GM23338 (cell line): Measurements from ENCODE around the gene MRPS22. TPM values are rescaled to one million over a fixed set of nuclear protein-coding genes. Genes with fewer than 3 reads are reported as not detected.

Experiments
- ATAC-seq: fragments of 200-7000 bp; cut with Tn5 transposase; 3 replicates; pipeline ENCODE4 v1.9.1; 2020
- DNase-seq: peaks from one replicate; pipeline ENCODE4 v3.0.0-alpha.2; 2015; ENCODE audit warnings: low spot score
- H2AFZ ChIP-seq: fragments of 200-600 bp; sonication (generic); 2 replicates; pipeline ENCODE4 v1.8.0; 2016; ENCODE audit warnings: antibody characterized with exemption, mild to moderate bottlenecking, moderate library complexity
- H3F3A ChIP-seq: fragments of 200-600 bp; sonication (generic); replicated peaks from 2 replicates; pipeline ENCODE4 v1.8.0; 2017; ENCODE audit warnings: antibody characterized with exemption, mixed run types, low read depth
- H3K27ac ChIP-seq: fragments of 200-600 bp; sonication (generic); 2 replicates; pipeline ENCODE4 v1.6.1; 2016; ENCODE audit warnings: low read depth
- H3K27me3 ChIP-seq: fragments of 200-600 bp; sonication (generic); 2 replicates; pipeline ENCODE4 v1.8.0; 2016; ENCODE audit warnings: mild to moderate bottlenecking, mixed run types, moderate library complexity; ENCODE audit not compliant: insufficient read depth
- H3K36me3 ChIP-seq: fragments of 200-600 bp; sonication (generic); 2 replicates; pipeline ENCODE4 v1.8.0; 2016; ENCODE audit warnings: mild to moderate bottlenecking; ENCODE audit not compliant: insufficient read depth
- H3K4me1 ChIP-seq: fragments of 200-600 bp; sonication (generic); 2 replicates; pipeline ENCODE4 v1.8.0; 2016; ENCODE audit warnings: mild to moderate bottlenecking, moderate library complexity; ENCODE audit not compliant: insufficient read depth
- H3K4me2 ChIP-seq: fragments of 200-600 bp; sonication (generic); 2 replicates; pipeline ENCODE4 v1.7.1; 2017; ENCODE audit warnings: mixed run types
- H3K4me3 ChIP-seq: fragments of 200-600 bp; sonication (generic); 2 replicates; pipeline ENCODE4 v1.6.1; 2016; ENCODE audit warnings: mixed run types
- H3K79me2 ChIP-seq: fragments of 200-600 bp; sonication (generic); replicated peaks from 2 replicates; pipeline ENCODE4 v1.8.0; 2017; ENCODE audit warnings: mild to moderate bottlenecking; ENCODE audit not compliant: insufficient read depth
- H3K9me2 ChIP-seq: fragments of 200-600 bp; sonication (generic); 2 replicates; pipeline ENCODE4 v1.8.0; 2017; ENCODE audit not compliant: insufficient read depth
- H4K20me1 ChIP-seq: fragments of 200-600 bp; sonication (generic); replicated peaks from 2 replicates; pipeline ENCODE4 v1.8.0; 2017; ENCODE audit warnings: mild to moderate bottlenecking; ENCODE audit not compliant: insufficient read depth
- H3K27ac Mint-ChIP-seq: 2 replicates; pipeline ENCODE4 v1.8.0; 2020; ENCODE audit warnings: inconsistent platforms, mild to moderate bottlenecking, moderate library complexity, mixed read lengths
- H3K27me3 Mint-ChIP-seq: 3 replicates; pipeline ENCODE4 v1.8.0; 2022; ENCODE audit warnings: low read depth, mild to moderate bottlenecking, moderate library complexity, mixed read lengths, inconsistent platforms; ENCODE audit not compliant: insufficient read depth, poor library complexity
- H3K36me3 Mint-ChIP-seq: 3 replicates; pipeline ENCODE4 v1.8.0; 2021; ENCODE audit warnings: low read depth, mild to moderate bottlenecking, inconsistent platforms, moderate library complexity, mixed read lengths
- H3K4me1 Mint-ChIP-seq: 3 replicates; pipeline ENCODE4 v1.8.0; 2020; ENCODE audit warnings: mild to moderate bottlenecking, inconsistent platforms, mixed read lengths
- H3K4me3 Mint-ChIP-seq: 3 replicates; pipeline ENCODE4 v1.8.0; 2021; ENCODE audit warnings: moderate library complexity, mild to moderate bottlenecking, inconsistent platforms, mixed read lengths
- H3K9me3 Mint-ChIP-seq: 3 replicates; pipeline ENCODE4 v1.8.0; 2020; ENCODE audit warnings: moderate library complexity, mild to moderate bottlenecking, inconsistent platforms, mixed read lengths
- CREB1 ChIP-seq: fragments of 250-450 bp; sonication (Bioruptor Pico); IDR thresholded peaks from 2 replicates; pipeline ENCODE4 v1.5.0; 2020; ENCODE audit warnings: low read depth, mild to moderate bottlenecking, moderate library complexity
- EZH2 ChIP-seq: fragments of 200-600 bp; sonication (generic); IDR thresholded peaks from one replicate; pipeline ENCODE4 v1.8.0; 2017; ENCODE audit warnings: antibody characterized with exemption, mild to moderate bottlenecking, low read depth; ENCODE audit not compliant: unreplicated experiment
- EZH2phosphoT487 ChIP-seq: fragments of 200-600 bp; sonication (generic); IDR thresholded peaks from one replicate; pipeline ENCODE4 v1.8.1; 2018; ENCODE audit warnings: antibody characterized with exemption; ENCODE audit not compliant: unreplicated experiment
- JUNB ChIP-seq: IDR thresholded peaks from one replicate; pipeline ENCODE4 v1.6.1; 2016; ENCODE audit warnings: antibody characterized with exemption; ENCODE audit not compliant: unreplicated experiment
- POLR2AphosphoS5 ChIP-seq: IDR thresholded peaks from 2 replicates; pipeline ENCODE4 v1.6.1; 2016; ENCODE audit warnings: antibody characterized with exemption, low read depth
- STAT1 ChIP-seq: IDR thresholded peaks from one replicate; pipeline ENCODE4 v1.6.1; 2016; ENCODE audit warnings: antibody characterized with exemption; ENCODE audit not compliant: unreplicated experiment
- ZNF114 ChIP-seq: fragments of 250-450 bp; sonication (Bioruptor Pico); IDR thresholded peaks from 2 replicates; pipeline ENCODE4 v1.5.0; 2020; ENCODE audit warnings: mild to moderate bottlenecking, moderate library complexity
- ZNF331 ChIP-seq: fragments of 250-450 bp; sonication (Bioruptor Pico); IDR thresholded peaks from 2 replicates; pipeline ENCODE4 v1.5.0; 2020; ENCODE audit warnings: low read depth, mild to moderate bottlenecking, moderate library complexity
- polyA plus RNA-seq: library from polyadenylated mRNA; unstranded; fragments of >200 nt; fragmentation: Nextera tagmentation; extraction: Ambion mirVana; gene quantifications from 2 replicates; pipeline ENCODE4 v1.2.1, GENCODE V29; 2016
- total RNA-seq: library from RNA; depleted of rRNA; stranded (reverse); fragments of >200 nt; shearing (Covaris generic); gene quantifications from 2 replicates; pipeline ENCODE4 v1.2.3, GENCODE V29; 2014
- TF ChIP-seq, protein P1 (sequence below): fragments of 250-450 bp; sonication (Bioruptor Pico); IDR thresholded peaks from 2 replicates; pipeline ENCODE4 v1.5.0; 2020; ENCODE audit warnings: mild to moderate bottlenecking, moderate library complexity
- TF ChIP-seq, protein P2 (sequence below), 2 experiments: fragments of 200-600 bp in 1 of 2; sonication (generic) in 1 of 2; conservative IDR thresholded peaks; 2 replicates each; pipeline versions ENCODE4 v1.5.1 to v1.6.1; 2016 to 2017; ENCODE audit warnings: antibody characterized with exemption in 2 of 2, low read depth in 2 of 2, mild to moderate bottlenecking in 2 of 2, moderate library complexity in 1 of 2
- TF ChIP-seq, protein P3 (sequence below): IDR thresholded peaks from 2 replicates; pipeline ENCODE4 v1.6.1; 2016; ENCODE audit warnings: antibody characterized with exemption

The MRPS22 gene
- total and polyA plus RNA-seq, 2 experiments from 2014 or later = 58.4 to 65.6 TPM

DNA sequence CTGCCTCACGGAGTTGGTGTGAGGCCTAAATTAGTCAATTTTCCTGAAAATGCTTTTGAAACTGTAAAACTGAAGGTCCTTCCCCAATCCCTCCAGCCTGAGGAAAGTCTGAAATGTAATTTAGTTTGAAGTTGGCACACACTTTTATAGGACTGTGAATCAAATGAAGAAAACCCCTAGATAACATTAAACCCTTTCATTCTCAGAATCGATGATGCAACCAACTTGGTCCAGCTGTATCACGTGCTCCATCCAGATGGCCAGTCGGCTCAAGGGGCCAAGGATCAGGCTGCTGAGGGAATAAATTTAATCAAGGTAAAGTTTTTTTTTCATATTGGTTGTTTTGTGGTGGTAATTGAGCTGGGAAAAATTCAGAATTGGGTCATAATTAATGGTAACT is 11.7 kb downstream of the MRPS22 start (continued):
- TF ChIP-seq, protein P1, sequence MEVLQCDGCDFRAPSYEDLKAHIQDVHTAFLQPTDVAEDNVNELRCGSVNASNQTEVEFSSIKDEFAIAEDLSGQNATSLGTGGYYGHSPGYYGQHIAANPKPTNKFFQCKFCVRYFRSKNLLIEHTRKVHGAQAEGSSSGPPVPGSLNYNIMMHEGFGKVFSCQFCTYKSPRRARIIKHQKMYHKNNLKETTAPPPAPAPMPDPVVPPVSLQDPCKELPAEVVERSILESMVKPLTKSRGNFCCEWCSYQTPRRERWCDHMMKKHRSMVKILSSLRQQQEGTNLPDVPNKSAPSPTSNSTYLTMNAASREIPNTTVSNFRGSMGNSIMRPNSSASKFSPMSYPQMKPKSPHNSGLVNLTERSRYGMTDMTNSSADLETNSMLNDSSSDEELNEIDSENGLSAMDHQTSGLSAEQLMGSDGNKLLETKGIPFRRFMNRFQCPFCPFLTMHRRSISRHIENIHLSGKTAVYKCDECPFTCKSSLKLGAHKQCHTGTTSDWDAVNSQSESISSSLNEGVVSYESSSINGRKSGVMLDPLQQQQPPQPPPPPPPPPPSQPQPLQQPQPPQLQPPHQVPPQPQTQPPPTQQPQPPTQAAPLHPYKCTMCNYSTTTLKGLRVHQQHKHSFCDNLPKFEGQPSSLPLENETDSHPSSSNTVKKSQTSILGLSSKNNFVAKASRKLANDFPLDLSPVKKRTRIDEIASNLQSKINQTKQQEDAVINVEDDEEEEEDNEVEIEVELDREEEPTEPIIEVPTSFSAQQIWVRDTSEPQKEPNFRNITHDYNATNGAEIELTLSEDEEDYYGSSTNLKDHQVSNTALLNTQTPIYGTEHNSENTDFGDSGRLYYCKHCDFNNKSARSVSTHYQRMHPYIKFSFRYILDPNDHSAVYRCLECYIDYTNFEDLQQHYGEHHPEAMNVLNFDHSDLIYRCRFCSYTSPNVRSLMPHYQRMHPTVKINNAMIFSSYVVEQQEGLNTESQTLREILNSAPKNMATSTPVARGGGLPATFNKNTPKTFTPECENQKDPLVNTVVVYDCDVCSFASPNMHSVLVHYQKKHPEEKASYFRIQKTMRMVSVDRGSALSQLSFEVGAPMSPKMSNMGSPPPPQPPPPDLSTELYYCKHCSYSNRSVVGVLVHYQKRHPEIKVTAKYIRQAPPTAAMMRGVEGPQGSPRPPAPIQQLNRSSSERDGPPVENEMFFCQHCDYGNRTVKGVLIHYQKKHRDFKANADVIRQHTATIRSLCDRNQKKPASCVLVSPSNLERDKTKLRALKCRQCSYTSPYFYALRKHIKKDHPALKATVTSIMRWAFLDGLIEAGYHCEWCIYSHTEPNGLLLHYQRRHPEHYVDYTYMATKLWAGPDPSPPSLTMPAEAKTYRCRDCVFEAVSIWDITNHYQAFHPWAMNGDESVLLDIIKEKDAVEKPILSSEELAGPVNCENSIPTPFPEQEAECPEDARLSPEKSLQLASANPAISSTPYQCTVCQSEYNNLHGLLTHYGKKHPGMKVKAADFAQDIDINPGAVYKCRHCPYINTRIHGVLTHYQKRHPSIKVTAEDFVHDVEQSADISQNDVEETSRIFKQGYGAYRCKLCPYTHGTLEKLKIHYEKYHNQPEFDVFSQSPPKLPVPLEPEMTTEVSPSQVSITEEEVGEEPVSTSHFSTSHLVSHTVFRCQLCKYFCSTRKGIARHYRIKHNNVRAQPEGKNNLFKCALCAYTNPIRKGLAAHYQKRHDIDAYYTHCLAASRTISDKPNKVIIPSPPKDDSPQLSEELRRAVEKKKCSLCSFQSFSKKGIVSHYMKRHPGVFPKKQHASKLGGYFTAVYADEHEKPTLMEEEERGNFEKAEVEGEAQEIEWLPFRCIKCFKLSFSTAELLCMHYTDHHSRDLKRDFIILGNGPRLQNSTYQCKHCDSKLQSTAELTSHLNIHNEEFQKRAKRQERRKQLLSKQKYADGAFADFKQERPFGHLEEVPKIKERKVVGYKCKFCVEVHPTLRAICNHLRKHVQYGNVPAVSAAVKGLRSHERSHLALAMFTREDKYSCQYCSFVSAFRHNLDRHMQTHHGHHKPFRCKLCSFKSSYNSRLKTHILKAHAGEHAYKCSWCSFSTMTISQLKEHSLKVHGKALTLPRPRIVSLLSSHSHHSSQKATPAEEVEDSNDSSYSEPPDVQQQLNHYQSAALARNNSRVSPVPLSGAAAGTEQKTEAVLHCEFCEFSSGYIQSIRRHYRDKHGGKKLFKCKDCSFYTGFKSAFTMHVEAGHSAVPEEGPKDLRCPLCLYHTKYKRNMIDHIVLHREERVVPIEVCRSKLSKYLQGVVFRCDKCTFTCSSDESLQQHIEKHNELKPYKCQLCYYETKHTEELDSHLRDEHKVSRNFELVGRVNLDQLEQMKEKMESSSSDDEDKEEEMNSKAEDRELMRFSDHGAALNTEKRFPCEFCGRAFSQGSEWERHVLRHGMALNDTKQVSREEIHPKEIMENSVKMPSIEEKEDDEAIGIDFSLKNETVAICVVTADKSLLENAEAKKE (CRISPR knock-in tag) = no peak
- TF ChIP-seq JUNB = no peak

- Histone ChIP-seq H3K36me3 (peaks cover 35% of the 10 kb centered on the region), H3K4me2 (no peak overlapping the region), H3K9me2 (no peaks in the 10 kb centered on the region), H3K27ac (no peak overlapping the region), H2AFZ (no peak overlapping the region), H3F3A (no peaks in the 10 kb centered on the region), H4K20me1 (no peaks in the 10 kb centered on the region; the same call in none of the 2 replicates), H3K27me3 (no peaks in the 10 kb centered on the region), H3K79me2 (no peaks in the 10 kb centered on the region), H3K4me3 (no peak overlapping the region), H3K4me1 (no peaks in the 10 kb centered on the region)
- DNase-seq = no peak
- no peak for ATAC-seq
- H3K36me3 Mint-ChIP-seq = peaks cover 69% of the 10 kb centered on the region
- H3K27ac Mint-ChIP-seq = no peak overlapping the region
- TF ChIP-seq EZH2phosphoT487 (no peak), ZNF114 (CRISPR knock-in tag) (no peak), EZH2 (no peak), STAT1 (no peak), POLR2AphosphoS5 (no peak), CREB1 (no peak), ZNF331 (CRISPR knock-in tag) (no peak), JUNB (no peak)
- TF ChIP-seq, protein P2, sequence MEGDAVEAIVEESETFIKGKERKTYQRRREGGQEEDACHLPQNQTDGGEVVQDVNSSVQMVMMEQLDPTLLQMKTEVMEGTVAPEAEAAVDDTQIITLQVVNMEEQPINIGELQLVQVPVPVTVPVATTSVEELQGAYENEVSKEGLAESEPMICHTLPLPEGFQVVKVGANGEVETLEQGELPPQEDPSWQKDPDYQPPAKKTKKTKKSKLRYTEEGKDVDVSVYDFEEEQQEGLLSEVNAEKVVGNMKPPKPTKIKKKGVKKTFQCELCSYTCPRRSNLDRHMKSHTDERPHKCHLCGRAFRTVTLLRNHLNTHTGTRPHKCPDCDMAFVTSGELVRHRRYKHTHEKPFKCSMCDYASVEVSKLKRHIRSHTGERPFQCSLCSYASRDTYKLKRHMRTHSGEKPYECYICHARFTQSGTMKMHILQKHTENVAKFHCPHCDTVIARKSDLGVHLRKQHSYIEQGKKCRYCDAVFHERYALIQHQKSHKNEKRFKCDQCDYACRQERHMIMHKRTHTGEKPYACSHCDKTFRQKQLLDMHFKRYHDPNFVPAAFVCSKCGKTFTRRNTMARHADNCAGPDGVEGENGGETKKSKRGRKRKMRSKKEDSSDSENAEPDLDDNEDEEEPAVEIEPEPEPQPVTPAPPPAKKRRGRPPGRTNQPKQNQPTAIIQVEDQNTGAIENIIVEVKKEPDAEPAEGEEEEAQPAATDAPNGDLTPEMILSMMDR (conservative IDR thresholded peaks at IDR 0.05; ENCODE audit: low read depth in 2 of 2) = no peak
- TF ChIP-seq, protein P3, sequence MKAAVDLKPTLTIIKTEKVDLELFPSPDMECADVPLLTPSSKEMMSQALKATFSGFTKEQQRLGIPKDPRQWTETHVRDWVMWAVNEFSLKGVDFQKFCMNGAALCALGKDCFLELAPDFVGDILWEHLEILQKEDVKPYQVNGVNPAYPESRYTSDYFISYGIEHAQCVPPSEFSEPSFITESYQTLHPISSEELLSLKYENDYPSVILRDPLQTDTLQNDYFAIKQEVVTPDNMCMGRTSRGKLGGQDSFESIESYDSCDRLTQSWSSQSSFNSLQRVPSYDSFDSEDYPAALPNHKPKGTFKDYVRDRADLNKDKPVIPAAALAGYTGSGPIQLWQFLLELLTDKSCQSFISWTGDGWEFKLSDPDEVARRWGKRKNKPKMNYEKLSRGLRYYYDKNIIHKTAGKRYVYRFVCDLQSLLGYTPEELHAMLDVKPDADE = no peak
- no peak overlapping the region for H3K4me3 Mint-ChIP-seq
- H3K27me3 Mint-ChIP-seq = peaks cover under 1% of the 10 kb centered on the region
- no peaks in the 10 kb centered on the region for H3K4me1 Mint-ChIP-seq
- H3K9me3 Mint-ChIP-seq = no peaks in the 10 kb centered on the region
These were observed 12.1 kb downstream of the MRPS22 start for GRCh38 chr3:139355891-139356290.
